Right atrium auricular region (tissue), 2 donors: ENCODE data around the gene UNC93A. TPM values are rescaled to one million over a fixed set of nuclear protein-coding genes. Genes with fewer than 3 reads are reported as not detected.

Experiments
- DNase-seq: peaks from one replicate; pipeline ENCODE4 v3.0.0-alpha.2; 2019; ENCODE audit warnings: low spot score
- H3K27ac ChIP-seq, 2 donors: fragments of 200-600 bp; sonication (generic); 1 replicate in 1 of 2; 2 replicates in 1 of 2; pipeline ENCODE4 v1.5.1; 2016 to 2019
- H3K27me3 ChIP-seq, 2 donors: fragments of 200-600 bp; sonication (generic); one replicate each; pipeline versions ENCODE4 v1.5.1 to v1.6.0; 2017 to 2019
- H3K36me3 ChIP-seq: fragments of 200-600 bp; sonication (generic); one replicate; pipeline ENCODE4 v1.5.1; 2016
- H3K4me1 ChIP-seq, 2 donors: fragments of 200-600 bp; sonication (generic); one replicate each; pipeline versions ENCODE4 v1.5.1 to v1.6.0; 2017 to 2019
- H3K4me3 ChIP-seq, 2 donors: fragments of 200-600 bp; sonication (generic); 1 replicate in 1 of 2; 2 replicates in 1 of 2; pipeline ENCODE4 v1.5.1; 2017 to 2019; ENCODE audit warnings: mild to moderate bottlenecking in 1 of 2, moderate library complexity in 1 of 2
- H3K9me3 ChIP-seq, 2 donors: fragments of 200-600 bp; sonication (generic); one replicate each; pipeline ENCODE4 v1.5.1; 2019
- total RNA-seq, 2 donors: library from RNA; depleted of rRNA; stranded (reverse); fragments of >200 nt; gene quantifications; one replicate each; pipeline ENCODE4 v1.1.0, GENCODE V29; 2016
- TF ChIP-seq, protein P1 (sequence below), 2 donors: fragments of 200-600 bp; sonication (generic); IDR thresholded peaks; one replicate each; pipeline ENCODE4 v1.5.1; 2019; ENCODE audit warnings: antibody characterized with exemption in 2 of 2

UNC93A gene
- total RNA-seq, 2 donors from 2014 or later = not detected

DNA sequence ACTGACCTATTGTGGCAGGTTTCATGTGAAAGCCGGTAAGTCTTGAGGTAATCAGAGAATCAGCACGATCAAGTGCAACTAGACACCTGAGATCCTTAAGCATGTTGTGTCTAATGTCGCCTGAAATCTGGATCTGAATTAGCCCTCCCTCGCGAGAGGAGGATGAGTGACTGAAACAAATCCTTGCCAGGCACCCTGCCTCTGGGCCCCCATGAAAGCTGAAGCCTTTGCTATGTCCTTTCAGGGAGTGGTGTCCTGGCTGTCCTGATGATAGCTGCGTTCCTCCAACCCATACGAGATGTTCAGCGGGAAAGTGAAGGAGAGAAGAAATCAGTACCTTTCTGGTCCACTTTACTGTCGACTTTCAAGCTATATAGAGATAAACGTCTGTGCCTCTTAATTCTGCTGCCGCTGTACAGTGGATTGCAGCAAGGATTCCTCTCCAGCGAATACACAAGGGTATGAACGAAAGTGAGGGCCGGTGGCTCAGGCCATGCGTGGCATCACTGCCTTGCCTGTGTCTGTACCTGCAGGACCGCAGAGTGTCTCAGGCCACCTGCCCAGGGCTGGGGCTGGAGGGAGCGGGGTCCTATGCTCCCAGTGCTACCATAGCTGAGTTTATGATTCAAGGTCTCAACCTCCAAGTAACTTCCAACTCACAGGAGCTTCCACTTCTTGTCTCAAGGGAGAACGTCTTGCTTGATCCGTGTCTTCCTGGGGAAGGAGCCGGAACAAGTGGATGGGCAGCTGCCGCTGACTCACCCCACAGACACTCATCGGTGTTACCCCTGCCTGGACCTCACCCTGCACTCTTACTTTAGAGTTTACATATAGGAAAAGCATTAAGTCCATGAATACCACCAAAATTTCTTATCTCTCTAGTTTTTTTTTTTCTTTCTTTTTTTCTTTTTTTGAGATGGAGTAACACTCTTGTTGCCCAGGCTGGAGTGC lies 12.8 kb downstream of the UNC93A start:
- Histone ChIP-seq H3K27ac (no peak overlapping the region), H3K36me3 (no peaks in the 10 kb centered on the region), H3K27me3 (no peaks in the 10 kb centered on the region), H3K9me3 (no peaks in the 10 kb centered on the region), H3K4me3 (no peak overlapping the region), H3K4me1 (no peaks in the 10 kb centered on the region)
- DNase-seq = no peak
- TF ChIP-seq, protein P1, sequence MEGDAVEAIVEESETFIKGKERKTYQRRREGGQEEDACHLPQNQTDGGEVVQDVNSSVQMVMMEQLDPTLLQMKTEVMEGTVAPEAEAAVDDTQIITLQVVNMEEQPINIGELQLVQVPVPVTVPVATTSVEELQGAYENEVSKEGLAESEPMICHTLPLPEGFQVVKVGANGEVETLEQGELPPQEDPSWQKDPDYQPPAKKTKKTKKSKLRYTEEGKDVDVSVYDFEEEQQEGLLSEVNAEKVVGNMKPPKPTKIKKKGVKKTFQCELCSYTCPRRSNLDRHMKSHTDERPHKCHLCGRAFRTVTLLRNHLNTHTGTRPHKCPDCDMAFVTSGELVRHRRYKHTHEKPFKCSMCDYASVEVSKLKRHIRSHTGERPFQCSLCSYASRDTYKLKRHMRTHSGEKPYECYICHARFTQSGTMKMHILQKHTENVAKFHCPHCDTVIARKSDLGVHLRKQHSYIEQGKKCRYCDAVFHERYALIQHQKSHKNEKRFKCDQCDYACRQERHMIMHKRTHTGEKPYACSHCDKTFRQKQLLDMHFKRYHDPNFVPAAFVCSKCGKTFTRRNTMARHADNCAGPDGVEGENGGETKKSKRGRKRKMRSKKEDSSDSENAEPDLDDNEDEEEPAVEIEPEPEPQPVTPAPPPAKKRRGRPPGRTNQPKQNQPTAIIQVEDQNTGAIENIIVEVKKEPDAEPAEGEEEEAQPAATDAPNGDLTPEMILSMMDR (IDR thresholded peaks at IDR 0.05) = no peak

- Histone ChIP-seq H3K27ac (no peak overlapping the region), H3K36me3 (no peaks in the 10 kb centered on the region), H3K4me3 (no peak overlapping the region), H3K9me3 (no peaks in the 10 kb centered on the region), H3K27me3 (no peaks in the 10 kb centered on the region), H3K4me1 (no peaks in the 10 kb centered on the region)
- TF ChIP-seq, protein P1 (IDR thresholded peaks at IDR 0.05) = no peak
- no peak for DNase-seq
Observed at GRCh38 chr6:167304912-167305311, 13.8 kb downstream of the UNC93A start.

GRCh38 chr6:167305796-167306195 lies 14.7 kb downstream of the UNC93A start:
- H3K4me3 ChIP-seq = no peak overlapping the region
- TF ChIP-seq, protein P1 (IDR thresholded peaks at IDR 0.05) = no peak

GRCh38 chr6:167306401-167306998 lies 15.4 kb downstream of the UNC93A start:
- Histone ChIP-seq H3K4me3 (no peak overlapping the region), H3K9me3 (no peaks in the 10 kb centered on the region), H3K4me1 (no peaks in the 10 kb centered on the region), H3K36me3 (no peaks in the 10 kb centered on the region), H3K27me3 (no peaks in the 10 kb centered on the region), H3K27ac (no peak overlapping the region)
- TF ChIP-seq, protein P1 (IDR thresholded peaks at IDR 0.05) = no peak
- no peak for DNase-seq

More at GRCh38 chr6:167305796-167306195, 14.7 kb downstream of the UNC93A start:
- Histone ChIP-seq H3K9me3 (no peaks in the 10 kb centered on the region), H3K4me1 (no peaks in the 10 kb centered on the region), H3K36me3 (no peaks in the 10 kb centered on the region), H3K27me3 (no peaks in the 10 kb centered on the region), H3K27ac (no peak overlapping the region)
- no peak for DNase-seq

DNA sequence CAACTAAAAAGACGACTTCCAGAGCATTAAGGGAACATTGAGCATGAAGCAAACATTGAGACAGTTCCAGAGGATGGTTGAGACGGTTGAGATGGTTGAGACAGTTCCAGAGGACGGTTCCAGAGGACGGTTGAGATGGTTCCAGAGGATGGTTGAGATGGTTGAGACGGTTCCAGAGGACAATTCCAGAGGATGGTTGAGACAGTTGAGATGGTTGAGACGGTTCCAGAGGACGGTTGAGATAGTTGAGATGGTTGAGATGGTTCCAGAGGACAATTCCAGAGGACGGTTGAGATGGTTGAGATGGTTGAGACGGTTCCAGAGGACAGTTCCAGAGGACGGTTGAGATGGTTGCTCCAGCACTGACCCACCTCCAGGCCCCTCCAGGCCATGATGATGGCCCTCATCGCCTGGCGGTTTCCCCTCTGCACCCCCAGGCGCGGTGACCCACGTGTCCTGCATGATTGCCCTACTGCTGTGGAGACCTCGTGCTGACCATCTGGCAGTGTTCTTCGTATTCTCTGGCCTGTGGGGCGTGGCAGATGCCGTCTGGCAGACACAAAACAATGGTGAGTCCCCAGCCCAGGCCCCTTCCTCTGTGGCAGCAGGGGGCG lies 16.3 kb downstream of the UNC93A start:
- TF ChIP-seq, protein P1 (IDR thresholded peaks at IDR 0.05) = no peak
- Histone ChIP-seq H3K27ac (no peak overlapping the region), H3K4me3 (no peak overlapping the region), H3K27me3 (no peaks in the 10 kb centered on the region), H3K9me3 (no peaks in the 10 kb centered on the region), H3K36me3 (no peaks in the 10 kb centered on the region), H3K4me1 (no peaks in the 10 kb centered on the region)
- no peak for DNase-seq
